SK-N-MC (cell line): Measurements from ENCODE around the gene NUDT1.

ENCODE experiments used
- EZH2 ChIP-seq: fragments of 200-600 bp; sonication (generic); IDR thresholded peaks from one replicate; pipeline ENCODE4 v1.6.1; 2017; ENCODE audit warnings: antibody characterized with exemption
- POLR2AphosphoS5 ChIP-seq: IDR thresholded peaks from 2 replicates; pipeline ENCODE4 v1.6.1; 2012; ENCODE audit warnings: mild to moderate bottlenecking, low read depth, low read length, borderline replicate concordance

DNA sequence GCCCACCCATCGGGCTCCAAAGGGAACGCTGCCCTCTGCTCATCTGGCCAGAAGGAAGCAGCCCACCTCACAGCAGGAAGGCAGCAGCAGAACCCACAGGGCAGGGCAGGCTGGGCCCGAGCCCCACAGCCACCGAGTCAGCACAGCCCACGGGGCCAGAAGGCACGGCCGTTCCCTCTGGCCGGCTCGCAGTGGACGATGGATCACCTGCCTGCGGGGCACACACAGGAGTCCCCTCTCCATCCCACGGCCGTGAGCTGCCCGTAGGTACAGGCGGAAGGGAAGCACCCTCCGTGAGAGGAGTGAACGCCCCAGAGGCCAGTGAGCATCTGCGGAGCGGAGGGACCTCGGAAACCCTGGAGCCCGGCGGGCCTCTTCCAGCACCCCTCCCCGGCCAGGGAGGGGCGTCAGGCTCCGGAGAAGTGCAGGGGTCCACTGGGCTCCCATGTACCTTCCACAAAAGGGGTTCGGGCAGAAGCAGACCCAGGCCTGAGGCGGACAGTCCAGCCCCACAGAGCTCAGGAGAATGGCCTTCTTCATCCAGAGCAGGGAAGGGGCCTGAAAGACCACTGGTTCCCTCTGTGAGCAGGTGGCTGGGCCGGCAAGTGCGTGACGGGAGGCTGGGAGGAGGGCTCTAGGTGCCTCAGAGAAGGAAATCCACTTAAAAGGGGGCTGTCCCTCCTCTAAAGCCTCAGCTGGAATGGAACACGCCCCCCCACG is 11.7 kb downstream of the NUDT1 start:
- TF ChIP-seq POLR2AphosphoS5 (no peak), EZH2 (no peak)
